ENCODE data around the gene TK1.
"Not testable (repeated sequence)": the region's sequence is repeated elsewhere in the genome, so short reads cannot be mapped to it uniquely, and the experiment has no call there.

DNA sequence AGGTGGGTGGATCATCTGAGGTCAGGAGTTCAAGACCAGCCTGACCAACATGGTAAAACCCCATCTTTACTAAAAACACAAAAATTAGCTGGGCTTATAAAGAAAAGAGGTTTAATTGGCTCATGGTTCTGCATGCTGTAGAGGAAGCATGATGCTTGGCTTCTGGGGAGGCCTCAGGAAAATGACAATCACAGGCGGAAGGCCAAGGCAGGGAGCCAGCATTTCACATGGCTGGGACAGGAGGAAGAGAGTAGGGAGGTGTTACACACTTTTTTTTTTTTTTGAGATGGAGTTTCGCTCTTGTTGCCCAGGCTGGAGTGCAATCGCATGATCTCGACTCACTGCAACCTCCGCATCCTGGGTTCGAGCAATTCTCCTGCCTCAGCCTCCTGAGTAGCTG lies 48.2 kb upstream of the TK1 start:
- not testable (repeated sequence) for TF ChIP-seq SUZ12 (IDR thresholded peaks at IDR 0.05); HDGF (IDR thresholded peaks at IDR 0.05; ENCODE audit: borderline replicate concordance); ELF4 (IDR thresholded peaks at IDR 0.05); TARDBP (IDR thresholded peaks at IDR 0.05); ARNT (IDR thresholded peaks at IDR 0.05); SP1 (IDR thresholded peaks at IDR 0.05); L3MBTL2 (conservative IDR thresholded peaks at IDR 0.05); FOXM1 (IDR thresholded peaks at IDR 0.05; ENCODE audit: borderline replicate concordance); PKNOX1 (IDR thresholded peaks at IDR 0.05); FOXA1 (IDR thresholded peaks at IDR 0.05); ZNF384 (IDR thresholded peaks at IDR 0.05); NFRKB (IDR thresholded peaks at IDR 0.05); FOXK2 (IDR thresholded peaks at IDR 0.05)
